HS-5 (cell line): ENCODE data around the gene CAPS2.

Source experiments
- DNase-seq: peaks from one replicate; pipeline ENCODE4 v3.0.0-alpha.2; 2012; ENCODE audit warnings: low read depth

Gene CAPS2

DNA sequence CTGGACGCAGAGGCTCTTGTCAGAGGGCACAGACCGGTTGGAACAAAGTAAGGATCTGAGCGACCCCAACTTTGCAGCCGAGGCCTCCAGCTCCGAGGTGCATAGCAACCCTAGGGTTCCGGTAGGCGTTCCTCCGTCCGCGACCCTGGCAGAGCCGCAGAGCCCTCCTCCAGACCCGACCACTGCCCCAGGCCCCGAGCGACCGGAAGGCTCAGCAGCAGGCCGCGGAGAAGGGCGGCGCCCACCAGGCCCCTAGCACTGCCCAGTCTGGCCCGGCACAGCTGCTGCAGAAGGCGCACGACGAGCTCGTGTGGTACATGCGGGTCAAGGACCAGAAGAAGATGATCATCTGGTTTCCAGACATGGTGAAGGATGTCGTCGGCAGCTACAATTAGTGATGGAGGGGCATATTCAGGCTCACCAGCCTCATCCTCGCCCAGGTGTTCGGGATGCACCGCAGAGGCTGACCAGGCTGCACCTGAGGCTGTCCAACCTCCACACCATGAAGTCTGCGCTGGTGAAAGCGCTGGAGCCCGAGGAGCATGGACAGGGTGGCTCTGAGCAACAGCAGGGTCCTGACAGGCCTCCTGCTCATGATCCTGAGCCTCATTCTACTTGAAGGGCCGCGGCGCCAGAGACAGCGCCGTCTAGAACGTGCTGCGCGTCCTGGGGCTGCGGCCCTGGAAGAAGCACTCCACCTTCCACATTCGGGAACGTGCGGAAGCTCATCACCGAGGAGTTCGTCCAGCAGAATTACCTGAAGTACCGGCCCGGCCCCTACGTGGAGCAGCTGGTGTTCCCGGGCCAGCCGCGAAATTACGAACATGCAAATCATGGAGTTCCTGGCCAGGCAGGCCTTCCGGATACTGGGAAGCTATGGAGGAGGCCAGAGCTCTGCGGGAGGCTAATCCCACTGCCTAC lies 24.5 kb downstream of the CAPS2 start:
- DNase-seq = no peak

DNA sequence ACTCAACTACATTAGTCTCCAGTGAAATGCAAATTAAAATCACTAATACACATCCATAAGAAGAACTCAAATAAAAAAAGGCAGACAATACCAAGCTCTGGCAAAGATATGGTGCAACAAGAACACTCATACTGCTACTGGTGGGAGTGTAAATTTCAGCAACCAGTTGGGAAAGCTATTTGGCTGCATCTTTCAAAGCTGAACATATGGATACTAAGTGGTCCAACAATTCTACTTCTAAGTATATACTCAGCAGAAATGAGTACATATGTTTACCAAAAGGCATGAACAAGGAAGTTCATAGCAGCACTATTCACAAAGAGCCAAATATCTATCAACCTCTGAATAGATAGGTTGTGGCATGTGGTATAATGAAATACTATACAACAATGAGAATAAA lies 27.3 kb downstream of the CAPS2 start:
- no peak for DNase-seq

DNA sequence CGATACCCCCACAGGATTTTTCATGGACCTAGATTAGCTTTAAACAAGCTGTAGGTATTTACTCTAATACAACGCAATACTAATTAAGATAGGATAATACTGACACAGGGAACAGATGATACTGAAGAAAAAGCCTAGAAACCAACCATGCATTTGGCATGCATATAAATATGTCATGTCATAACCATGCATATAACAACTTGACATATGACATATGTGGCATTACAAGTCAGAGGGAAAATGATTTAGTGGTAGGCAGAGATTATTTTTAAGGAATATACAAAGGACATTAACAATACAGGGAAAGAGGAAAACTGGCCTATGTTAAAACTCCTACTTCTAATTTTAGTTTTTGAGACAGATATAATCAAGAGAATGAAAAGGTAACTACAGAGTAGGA lies 27.9 kb downstream of the CAPS2 start:
- no peak for DNase-seq

DNA sequence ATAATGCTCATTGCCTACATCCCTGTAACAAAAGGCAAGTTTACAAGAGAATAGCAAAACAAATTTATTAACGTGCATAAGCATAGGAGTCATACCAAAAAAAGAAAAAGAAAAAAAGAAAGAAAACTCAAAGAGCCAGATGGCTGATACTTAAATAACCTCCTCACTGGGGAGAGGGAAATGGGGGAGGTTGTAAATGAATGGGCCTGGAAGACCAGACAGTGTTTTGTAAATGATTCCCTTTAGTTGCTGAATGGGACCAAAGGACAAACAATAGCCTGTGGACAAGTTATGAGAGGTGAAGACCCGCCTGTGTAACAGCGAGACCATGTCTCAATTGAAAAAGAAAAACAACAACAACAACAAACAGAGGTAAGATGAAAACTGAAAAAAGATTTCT lies 35.3 kb downstream of the CAPS2 start:
- DNase-seq = no peak

DNA sequence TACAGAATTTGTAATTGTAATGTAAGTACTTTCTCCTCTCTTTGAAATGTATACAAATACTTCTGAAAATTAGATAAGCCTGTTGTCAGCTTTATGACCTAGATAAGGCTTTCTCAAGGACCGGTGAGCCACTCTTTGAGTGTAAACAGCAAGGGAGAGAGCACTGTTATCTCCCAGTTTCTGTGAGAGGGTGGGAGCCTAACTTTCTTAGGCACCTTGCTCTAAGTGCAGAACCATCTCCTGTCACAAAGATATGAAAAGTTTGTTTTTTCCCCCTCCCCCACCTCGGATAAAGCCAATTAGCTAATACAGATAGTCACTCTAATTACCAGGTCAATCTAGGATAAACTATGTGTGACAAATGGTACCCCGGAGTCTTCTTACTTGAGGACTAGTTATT lies 35.8 kb downstream of the CAPS2 start:
- DNase-seq = no peak

DNA sequence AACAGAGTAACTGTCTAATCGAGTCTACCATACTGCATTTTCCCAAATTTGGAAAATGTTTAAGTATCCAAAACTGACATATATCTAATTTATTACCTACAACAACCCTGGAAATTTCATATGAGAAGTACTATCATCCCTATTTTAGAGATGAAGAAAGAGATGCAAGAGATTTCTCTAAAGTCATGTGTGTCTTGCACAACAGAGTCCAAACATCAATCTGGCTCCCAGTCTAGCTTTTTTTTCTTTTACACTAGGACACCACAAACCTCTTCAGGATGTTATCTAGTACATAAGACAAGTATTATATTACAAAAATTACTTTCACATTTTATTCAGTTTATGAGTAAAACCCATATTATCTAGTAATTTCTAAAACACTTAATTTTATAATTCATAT lies 39.1 kb downstream of the CAPS2 start:
- no peak for DNase-seq

DNA sequence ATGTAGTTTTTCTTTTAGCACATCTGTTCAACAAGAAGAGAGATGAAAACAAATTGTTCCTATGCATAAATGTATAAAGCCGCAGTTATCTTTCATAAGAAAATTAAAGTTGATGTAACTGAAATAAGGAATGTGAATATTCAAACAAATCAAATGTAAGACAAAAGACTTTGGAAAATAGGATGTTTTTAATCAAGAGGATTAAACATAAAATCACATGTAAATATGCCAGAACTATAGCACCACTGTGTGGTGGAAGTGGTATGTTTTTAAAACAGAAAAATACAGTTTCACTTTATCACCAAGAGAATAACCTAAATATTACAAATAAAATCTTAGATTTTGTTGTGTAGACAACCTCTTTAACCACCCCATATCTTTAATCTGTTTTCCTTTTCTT lies 40.4 kb downstream of the CAPS2 start:
- peak; percentile 9 for DNase-seq

DNA sequence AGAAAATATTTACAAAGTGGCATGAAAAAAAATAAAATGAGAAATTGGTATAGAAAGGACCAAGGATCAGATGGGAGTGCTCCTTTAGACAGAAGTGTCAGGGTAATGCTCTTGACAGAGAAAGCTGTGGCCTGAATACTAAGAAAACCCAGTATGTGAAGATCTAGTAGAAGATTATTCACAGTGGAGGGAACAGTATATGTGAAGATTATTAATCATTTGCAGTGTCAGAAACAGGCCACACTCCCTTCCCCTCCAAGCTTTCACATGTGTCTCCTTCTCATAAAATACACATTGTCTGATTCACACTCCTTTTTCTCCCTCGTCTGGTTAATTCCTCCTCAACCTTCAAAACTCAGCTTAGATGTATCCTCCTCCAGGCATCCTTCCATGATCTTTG lies 41.3 kb downstream of the CAPS2 start:
- DNase-seq = no peak

DNA sequence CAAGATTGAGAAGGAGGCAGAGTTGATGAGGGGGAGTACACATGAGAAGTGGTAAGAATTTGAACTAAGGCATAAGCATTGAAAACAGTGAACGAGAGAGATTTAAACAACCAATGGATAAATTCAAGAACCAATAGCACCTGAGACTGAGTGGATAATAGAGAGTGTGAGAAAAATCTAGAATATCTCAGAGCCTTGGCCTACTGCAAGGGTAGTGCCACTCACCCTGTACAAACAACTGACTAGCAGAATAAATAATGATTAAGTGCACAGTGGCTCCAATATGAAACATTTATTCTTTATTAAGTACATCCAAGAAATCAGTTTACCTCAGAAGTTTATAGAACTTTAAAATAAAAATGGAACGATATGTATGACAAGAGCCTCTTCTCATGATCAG lies 54.4 kb downstream of the CAPS2 start:
- DNase-seq = no peak

DNA sequence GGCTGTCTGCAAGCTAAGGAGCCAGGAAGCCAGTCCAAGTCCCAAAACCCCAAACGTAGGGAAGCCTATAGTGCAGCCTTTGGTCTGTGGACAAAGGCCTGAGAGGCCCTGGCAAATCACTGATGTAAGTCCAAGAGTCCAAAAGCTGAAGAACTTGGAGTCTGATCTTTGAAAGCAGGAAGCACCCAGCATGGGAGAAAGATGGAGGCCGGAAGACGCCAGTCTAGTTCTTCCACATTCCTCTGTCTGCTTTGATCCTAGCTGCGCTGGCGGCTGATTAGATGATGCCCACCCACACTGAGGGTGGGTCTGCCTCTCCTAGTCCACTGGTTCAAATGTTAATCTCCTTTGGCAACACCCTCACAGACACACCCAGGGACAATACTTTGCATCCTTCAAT lies 58.5 kb downstream of the CAPS2 start:
- no peak for DNase-seq

DNA sequence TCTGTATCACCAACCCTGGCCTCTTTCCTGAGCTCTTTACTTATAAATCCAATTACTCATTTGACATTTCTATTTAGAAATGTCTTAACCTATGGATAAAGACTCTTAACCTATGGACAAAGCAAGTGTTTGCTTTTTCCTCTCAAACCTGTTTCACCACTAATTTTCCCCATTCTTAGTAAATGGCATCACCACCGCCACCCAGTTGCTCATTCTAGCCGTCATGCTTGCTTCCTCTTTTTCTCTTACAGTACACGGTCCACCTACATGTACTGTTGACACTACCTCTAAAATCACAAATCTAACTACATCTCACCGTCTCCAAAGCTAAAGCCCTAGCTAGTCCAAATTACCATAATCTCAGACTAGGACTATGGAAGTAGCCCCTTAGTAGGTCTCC lies 60.0 kb downstream of the CAPS2 start:
- DNase-seq = no peak

DNA sequence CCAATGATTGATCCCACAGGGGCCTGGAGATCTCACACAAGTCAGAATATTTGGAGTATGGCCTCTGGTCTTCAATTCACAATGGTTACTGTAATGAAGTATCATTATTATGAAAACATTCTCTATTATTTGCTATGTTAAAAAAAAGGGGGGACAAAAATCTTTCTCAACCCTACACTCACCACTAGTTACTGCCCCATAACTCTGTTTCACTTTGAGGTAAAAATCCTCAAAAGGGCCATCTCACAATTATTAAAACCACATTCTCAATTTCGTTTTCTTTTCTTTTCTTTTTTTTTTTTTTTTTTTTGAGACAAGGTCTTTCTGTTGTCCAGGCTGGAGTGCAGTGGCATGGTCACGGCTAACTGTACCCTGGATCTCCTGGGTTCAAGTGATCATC lies 60.9 kb downstream of the CAPS2 start:
- no peak for DNase-seq

DNA sequence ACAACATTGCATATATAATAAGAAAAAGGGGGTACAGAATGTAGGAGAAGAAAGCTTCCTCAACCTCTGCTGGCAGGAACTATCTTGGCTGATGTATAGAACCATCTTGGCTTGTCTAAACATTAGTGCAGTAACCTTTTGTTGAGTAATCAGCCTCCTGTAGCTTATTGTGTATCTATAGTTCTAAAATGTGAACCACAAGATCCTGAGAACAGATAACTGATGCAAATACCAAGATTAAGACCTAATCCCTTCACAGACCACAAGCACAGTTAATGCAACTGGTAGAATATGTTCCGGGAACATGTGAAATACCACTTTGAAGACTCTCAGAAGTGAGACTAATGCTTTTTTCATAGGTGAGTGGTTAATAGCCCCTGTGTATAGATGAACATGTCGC lies 69.8 kb downstream of the CAPS2 start:
- DNase-seq = no peak

DNA sequence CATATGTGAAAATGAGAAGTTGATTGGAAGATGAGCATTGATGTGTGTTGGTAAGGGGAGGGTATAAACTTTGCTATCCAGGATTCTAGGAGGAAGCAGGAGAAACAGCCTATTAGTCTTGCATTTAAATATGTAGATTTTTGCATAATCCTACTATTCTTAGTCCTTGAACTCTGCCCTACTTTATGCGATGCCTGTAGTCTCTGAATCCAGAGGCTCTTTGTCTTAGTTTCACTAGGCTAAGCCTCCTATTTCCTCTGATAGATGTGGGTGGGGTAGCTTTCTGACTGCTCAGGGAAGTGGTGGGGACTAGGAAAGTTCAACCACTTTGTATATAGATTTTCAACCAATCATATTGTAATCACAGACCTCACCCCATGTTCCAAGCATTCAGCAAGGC lies 71.0 kb downstream of the CAPS2 start:
- no peak for DNase-seq

DNA sequence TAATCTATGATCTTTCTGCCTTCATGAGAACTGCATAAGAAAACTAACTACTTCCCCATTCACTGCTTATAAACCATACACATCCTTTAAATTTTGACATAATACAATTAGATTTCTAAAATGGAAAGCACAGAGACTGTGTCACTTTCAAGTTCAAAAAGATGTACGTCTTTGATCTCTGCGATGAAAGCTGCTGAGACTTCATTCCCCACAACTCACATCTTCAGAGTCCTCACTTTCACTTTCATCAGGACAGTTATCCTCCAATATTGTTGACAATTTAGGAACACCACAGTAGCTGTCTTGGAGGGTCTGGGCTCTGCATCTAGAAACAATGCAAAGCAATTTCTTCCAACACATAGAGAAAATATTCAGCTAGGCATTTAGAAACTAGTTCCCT lies 72.6 kb downstream of the CAPS2 start:
- no peak for DNase-seq

DNA sequence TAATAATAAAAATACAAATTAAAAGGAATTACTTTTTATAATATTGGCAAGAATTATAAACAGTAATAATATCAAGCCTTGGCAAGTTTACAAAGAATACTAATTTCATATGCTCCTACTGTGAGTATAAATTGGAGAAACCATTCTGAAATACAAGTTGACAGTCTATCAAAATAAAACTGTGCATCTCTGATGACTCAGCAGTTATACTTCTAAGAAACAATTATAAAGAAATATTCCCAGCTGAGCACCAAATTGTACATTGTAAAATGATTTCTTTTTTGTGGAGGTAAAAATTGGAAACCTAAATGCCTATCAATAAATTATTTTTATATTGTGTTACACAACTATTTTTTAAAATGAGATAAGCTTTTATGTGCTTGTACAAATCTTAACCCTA lies 85.0 kb downstream of the CAPS2 start:
- no peak for DNase-seq

DNA sequence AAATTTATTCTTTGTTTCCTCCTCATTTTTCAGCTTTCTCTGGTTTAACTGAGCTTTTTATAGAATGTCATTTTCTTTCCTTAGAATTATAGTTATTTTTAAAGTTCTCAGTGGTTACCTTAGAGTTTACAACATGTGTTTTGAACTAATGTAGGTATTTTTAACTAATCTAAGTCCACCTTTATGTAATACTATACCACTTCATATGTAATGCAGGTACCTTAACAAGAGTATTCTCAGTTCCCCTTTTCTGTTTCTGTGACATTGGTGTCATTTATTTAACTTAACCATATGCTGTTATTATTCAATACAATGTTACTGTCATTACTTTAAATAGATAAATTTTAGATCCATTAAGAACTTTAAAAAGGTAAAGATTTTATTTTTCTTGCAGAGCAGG lies 90.1 kb downstream of the CAPS2 start:
- no peak for DNase-seq

DNA sequence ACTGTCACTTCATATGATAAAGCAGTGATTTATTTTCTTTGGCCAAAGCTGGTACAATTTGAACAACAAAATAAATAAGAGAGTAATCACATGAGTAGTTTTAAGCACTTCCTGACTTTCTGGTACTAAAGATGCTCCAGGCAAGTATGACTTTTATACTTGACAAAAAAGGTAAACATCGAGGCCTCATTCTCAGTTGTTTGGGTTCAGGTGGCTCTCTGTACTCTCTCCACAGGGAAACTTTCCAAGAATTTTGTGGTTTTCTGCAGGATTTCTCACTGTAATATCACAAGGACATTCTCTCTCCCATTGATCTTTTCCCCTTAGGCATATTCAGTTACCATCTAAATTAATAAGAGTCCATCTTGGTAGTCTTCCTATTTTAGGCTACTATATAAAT lies 93.9 kb downstream of the CAPS2 start:
- no peak for DNase-seq

DNA sequence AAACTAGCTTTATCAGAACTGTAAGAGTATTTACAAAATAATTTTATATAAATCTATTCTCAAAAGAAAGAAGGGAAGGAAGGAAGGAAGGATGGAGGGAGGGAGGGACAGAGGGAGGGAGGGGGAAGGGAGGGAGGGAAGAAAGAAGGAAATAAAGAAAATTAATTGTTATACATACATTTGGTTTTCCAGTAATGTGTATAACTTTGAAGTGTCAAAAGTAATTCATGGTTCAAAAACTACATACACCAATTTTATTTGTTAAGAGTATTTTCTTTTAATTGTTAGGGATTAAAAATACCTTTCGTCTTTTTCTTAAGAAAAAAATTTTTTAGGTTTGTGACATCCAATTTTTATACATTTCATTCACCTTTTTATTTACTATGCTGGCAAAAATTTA lies 103.0 kb downstream of the CAPS2 start:
- no peak for DNase-seq
